Measurements from ENCODE around the gene PIMREG. TPM values are rescaled to one million over a fixed set of nuclear protein-coding genes. Genes with fewer than 3 reads are reported as not detected.

Gene PIMREG
- polyA plus RNA-seq, 3 donors = not detected

DNA sequence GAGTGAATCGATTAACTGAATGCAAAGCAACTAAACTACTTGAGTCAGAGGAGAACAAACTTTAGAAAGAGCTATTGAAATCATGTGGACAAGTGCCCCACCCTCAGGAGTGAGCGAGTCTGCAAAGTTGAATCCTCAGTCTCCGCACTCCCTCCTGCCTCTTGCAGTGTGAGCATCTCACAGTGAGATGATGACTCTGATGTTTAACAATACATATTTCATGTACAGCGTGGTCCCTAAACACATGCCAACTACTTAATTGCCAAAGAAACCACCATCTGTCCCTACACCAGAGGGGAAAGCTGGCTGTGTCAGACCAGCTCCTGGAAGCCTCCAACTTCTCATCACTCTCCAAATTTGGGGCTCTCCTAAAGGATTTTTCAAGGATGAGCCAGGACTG is 31.2 kb downstream of the PIMREG start:
- Mint-ChIP-seq H3K9me3 (no peaks in the 10 kb centered on the region), H3K27me3 (ENCODE audit: low read depth in 3 of 3) (peaks cover 10 to 15% (median 11%) of the 10 kb centered on the region in 3 donors), H3K27ac (no peak overlapping the region), H3K4me3 (no peak overlapping the region), H3K4me1 (no peaks in the 10 kb centered on the region), H3K36me3 (no peaks in the 10 kb centered on the region)
- H4K20me1 ChIP-seq (ENCODE audit: insufficient read depth, low read length) = no peaks in the 10 kb centered on the region
- H3K79me2 ChIP-seq (ENCODE audit: insufficient read depth, low read length) = no peaks in the 10 kb centered on the region
- intact Hi-C loops (cut with micrococcal nuclease) = loop anchor here in 1 of 2 donors (10.0 kb wide), 1 partner anchor 169 kb away; the partner anchor contains the start of genes KIAA0753 and TXNDC17
- H3K27ac ChIP-seq (ENCODE audit: low read depth in 1 of 2, low read length in 2 of 2) = no peak overlapping the region
- H3K9me3 ChIP-seq (replicated peaks in 1 of 2; ENCODE audit: control insufficient read depth in 1 of 2, insufficient read depth in 1 of 2, low read length in 2 of 2) = no peaks in the 10 kb centered on the region
- H3K4me2 ChIP-seq (replicated peaks; ENCODE audit: extremely low read depth, low read length, poor library complexity, severe bottlenecking) = no peak overlapping the region
- WGBS (ENCODE audit: insufficient coverage) = 94% methylated on average over 3 of the region's 4 CpGs
- H3K36me3 ChIP-seq (replicated peaks in 1 of 2; ENCODE audit: control insufficient read depth in 1 of 2, insufficient read depth in 2 of 2, low read length in 2 of 2) = no peaks in the 10 kb centered on the region
- H3K4me3 ChIP-seq (replicated peaks in 1 of 3; ENCODE audit: low read depth in 2 of 3, low read length in 3 of 3) = no peak overlapping the region
- H3K27me3 ChIP-seq (ENCODE audit: control insufficient read depth in 2 of 2, insufficient read depth in 2 of 2, low read length in 2 of 2) = no peaks in the 10 kb centered on the region
- DNase-seq = no peak
- H3K4me1 ChIP-seq (ENCODE audit: control insufficient read depth in 1 of 2, insufficient read depth in 2 of 2, low read length in 2 of 2) = no peaks in the 10 kb centered on the region
- no peak overlapping the region for H2AFZ ChIP-seq (ENCODE audit: insufficient read depth, low read depth, low read length, poor library complexity, severe bottlenecking)
- TF ChIP-seq, protein P1, sequence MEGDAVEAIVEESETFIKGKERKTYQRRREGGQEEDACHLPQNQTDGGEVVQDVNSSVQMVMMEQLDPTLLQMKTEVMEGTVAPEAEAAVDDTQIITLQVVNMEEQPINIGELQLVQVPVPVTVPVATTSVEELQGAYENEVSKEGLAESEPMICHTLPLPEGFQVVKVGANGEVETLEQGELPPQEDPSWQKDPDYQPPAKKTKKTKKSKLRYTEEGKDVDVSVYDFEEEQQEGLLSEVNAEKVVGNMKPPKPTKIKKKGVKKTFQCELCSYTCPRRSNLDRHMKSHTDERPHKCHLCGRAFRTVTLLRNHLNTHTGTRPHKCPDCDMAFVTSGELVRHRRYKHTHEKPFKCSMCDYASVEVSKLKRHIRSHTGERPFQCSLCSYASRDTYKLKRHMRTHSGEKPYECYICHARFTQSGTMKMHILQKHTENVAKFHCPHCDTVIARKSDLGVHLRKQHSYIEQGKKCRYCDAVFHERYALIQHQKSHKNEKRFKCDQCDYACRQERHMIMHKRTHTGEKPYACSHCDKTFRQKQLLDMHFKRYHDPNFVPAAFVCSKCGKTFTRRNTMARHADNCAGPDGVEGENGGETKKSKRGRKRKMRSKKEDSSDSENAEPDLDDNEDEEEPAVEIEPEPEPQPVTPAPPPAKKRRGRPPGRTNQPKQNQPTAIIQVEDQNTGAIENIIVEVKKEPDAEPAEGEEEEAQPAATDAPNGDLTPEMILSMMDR (IDR thresholded peaks at IDR 0.05) = no peak
- no peak overlapping the region for H3K9ac ChIP-seq (ENCODE audit: insufficient read depth, low read length, poor library complexity, severe bottlenecking)

DNA sequence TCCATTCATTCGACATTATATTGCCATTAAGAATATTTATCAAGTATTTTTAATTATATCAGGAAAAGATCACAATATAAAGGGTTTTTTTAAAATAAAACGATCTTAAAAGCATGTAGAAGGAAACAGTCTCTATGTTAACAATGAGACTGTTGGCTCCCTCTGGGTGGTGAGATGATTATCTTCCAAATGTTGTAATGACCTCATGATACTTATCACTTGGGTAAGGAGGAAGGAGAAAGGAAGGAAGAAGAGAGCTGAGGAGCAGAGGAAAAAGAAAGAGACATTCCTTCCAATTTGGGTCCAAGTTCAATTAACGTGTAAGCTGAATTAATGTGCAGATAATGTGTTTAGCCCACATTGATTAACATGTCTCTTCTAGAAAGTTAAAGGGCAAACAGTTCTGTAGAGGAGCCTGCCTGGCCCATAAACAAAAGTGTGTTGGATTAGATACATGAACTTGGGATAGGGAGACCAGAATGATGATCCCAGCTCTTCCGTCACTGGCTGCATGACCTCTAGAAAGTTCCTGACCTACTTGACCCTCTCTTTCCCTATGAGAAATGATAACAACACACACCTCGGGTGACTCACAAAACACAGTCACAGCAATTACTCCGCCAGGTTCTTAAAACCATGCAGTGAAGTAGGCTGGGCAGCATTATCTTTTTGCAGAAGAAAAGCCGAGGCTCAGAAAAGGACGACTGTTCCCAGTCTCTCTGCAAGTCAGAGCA is 32.0 kb downstream of the PIMREG start:
- Histone ChIP-seq H3K79me2 (ENCODE audit: insufficient read depth, low read length) (no peaks in the 10 kb centered on the region), H3K4me2 (replicated peaks; ENCODE audit: extremely low read depth, low read length, poor library complexity, severe bottlenecking) (no peak overlapping the region), H3K4me1 (ENCODE audit: control insufficient read depth in 1 of 2, insufficient read depth in 2 of 2, low read length in 2 of 2) (no peaks in the 10 kb centered on the region), H3K27me3 (ENCODE audit: control insufficient read depth in 2 of 2, insufficient read depth in 2 of 2, low read length in 2 of 2) (no peaks in the 10 kb centered on the region), H3K27ac (ENCODE audit: low read depth in 1 of 2, low read length in 2 of 2) (no peak overlapping the region), H3K36me3 (replicated peaks in 1 of 2; ENCODE audit: control insufficient read depth in 1 of 2, insufficient read depth in 2 of 2, low read length in 2 of 2) (no peaks in the 10 kb centered on the region), H2AFZ (ENCODE audit: insufficient read depth, low read depth, low read length, poor library complexity, severe bottlenecking) (no peak overlapping the region), H3K9ac (ENCODE audit: insufficient read depth, low read length, poor library complexity, severe bottlenecking) (no peak overlapping the region), H3K9me3 (replicated peaks in 1 of 2; ENCODE audit: control insufficient read depth in 1 of 2, insufficient read depth in 1 of 2, low read length in 2 of 2) (no peaks in the 10 kb centered on the region), H3K4me3 (replicated peaks in 1 of 3; ENCODE audit: low read depth in 2 of 3, low read length in 3 of 3) (no peak overlapping the region), H4K20me1 (ENCODE audit: insufficient read depth, low read length) (no peaks in the 10 kb centered on the region)
- no peaks in the 10 kb centered on the region for H3K4me1 Mint-ChIP-seq
- H3K27me3 Mint-ChIP-seq (ENCODE audit: low read depth in 3 of 3) = peaks cover 10 to 15% (median 11%) of the 10 kb centered on the region in 3 donors
- DNase-seq = no peak
- H3K4me3 Mint-ChIP-seq = no peak overlapping the region
- intact Hi-C loops (cut with micrococcal nuclease) = loop anchor here in 1 of 2 donors (10.0 kb wide), 1 partner anchor 169 kb away; the partner anchor contains the start of genes KIAA0753 and TXNDC17
- H3K9me3 Mint-ChIP-seq = no peaks in the 10 kb centered on the region
- TF ChIP-seq, protein P1 (IDR thresholded peaks at IDR 0.05) = no peak
- no peak overlapping the region for H3K27ac Mint-ChIP-seq
- 84% methylated on average over 6 of the region's 8 CpGs for WGBS (ENCODE audit: insufficient coverage)
- no peaks in the 10 kb centered on the region for H3K36me3 Mint-ChIP-seq
